Body of pancreas (tissue), 4 donors: ENCODE measurements around the gene CCL22. TPM values are rescaled to one million over a fixed set of nuclear protein-coding genes. Genes with fewer than 3 reads are reported as not detected.

Experiments used
- ATAC-seq: fragments of 150-250 bp; one replicate; pipeline ENCODE4 v1.9.1; 2016
- DNase-seq, 4 donors: peaks; one replicate each; pipeline ENCODE4 v3.0.0-alpha.2; 2019
- H3K27ac ChIP-seq, 4 donors: fragments of 200-600 bp; sonication (generic); 1 replicate in 3 of 4; 2 replicates in 1 of 4; pipeline versions ENCODE4 v1.5.1 to v1.6.1; 2016 to 2019; ENCODE audit warnings: mild to moderate bottlenecking in 1 of 4, mixed read lengths in 1 of 4, moderate library complexity in 1 of 4
- H3K27me3 ChIP-seq, 2 donors: fragments of 200-600 bp; sonication (generic); one replicate each; pipeline ENCODE4 v1.6.0; 2016; ENCODE audit warnings: mild to moderate bottlenecking in 1 of 2
- H3K36me3 ChIP-seq, 2 donors: fragments of 200-600 bp; sonication (generic); replicated peaks in 1 of 2; 2 replicates each; pipeline ENCODE4 v1.5.1; 2016; ENCODE audit warnings: low read depth in 2 of 2; ENCODE audit not compliant: insufficient read depth in 1 of 2
- H3K4me1 ChIP-seq: fragments of 200-600 bp; sonication (generic); one replicate; pipeline ENCODE4 v1.6.0; 2016
- H3K4me3 ChIP-seq, 2 donors: fragments of 200-600 bp; sonication (generic); 1 replicate in 1 of 2; 2 replicates in 1 of 2; pipeline ENCODE4 v1.5.1; 2016 to 2019
- H3K9me3 ChIP-seq, 3 donors: fragments of 200-600 bp; sonication (generic); 1 replicate in 2 of 3; 2 replicates in 1 of 3; pipeline ENCODE4 v1.5.1; 2016
- POLR2A ChIP-seq, 3 donors: fragments of 450-650 bp; IDR thresholded peaks; one replicate each; pipeline ENCODE4 v1.6.1; 2016; ENCODE audit warnings: antibody characterized with exemption in 3 of 3, mild to moderate bottlenecking in 2 of 3
- WGBS, 2 donors: methylation state at CpG; one replicate each; pipeline ENCODE4 v1.1.5; 2017; 5-methylcytosine and 5-hydroxymethylcytosine counted together
- intact Hi-C: fragments of 100-400 bp; cut with DNase I; formaldehyde crosslinking; loops from one replicate; pipeline ENCODE4 v1.15.1; 2023
- total RNA-seq, 2 donors: library from RNA; depleted of rRNA; stranded (reverse); fragments of >200 nt; gene quantifications; one replicate each; pipeline ENCODE4 v1.1.0, GENCODE V29; 2016
- TF ChIP-seq, protein P1 (sequence below), 7 experiments: fragments of 450-650 bp in 4 of 7; fragments of 200-600 bp in 3 of 7; sonication (generic) in 3 of 7; IDR thresholded peaks; one replicate each; pipeline ENCODE4 v1.5.1; 2016 to 2019; ENCODE audit warnings: antibody characterized with exemption in 7 of 7

Gene CCL22
- total RNA-seq, 2 donors from 2014 or later: not detected

DNA sequence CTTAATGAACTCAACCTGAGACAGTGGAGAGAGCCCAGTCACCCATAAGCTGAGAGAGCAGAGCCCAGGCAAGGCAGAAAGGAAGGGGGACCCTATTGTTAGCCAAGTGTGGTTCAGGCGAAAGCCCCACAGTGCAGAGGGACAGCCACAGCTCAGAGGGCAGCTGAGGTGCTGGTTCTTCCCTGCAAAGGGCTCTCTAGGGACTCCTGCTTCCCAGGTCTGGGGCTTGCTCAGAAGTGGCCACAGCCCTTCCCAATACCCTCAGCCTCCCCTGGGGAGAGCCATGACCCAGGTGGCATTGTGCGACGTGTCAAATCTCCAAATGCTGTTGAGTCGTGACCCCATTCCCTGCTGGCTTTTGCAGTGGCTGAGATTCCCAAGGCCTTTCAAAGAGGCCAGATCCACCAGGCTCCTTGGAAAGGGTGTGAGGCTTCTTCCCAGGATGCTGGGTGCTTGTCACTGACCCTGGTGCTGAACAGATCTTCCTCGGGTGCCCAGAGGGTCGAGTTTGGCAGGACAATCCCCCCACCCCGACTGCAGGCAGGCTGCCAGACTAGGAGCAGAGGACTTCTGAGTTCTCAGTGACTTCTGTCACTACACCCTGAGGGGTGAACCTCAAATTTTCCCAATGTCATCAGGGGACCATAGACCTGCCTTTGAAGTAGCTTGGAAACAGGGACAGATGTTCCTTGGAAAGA is 43.5 kb downstream of the CCL22 start:
- Histone ChIP-seq H3K36me3 (no peaks in the 10 kb centered on the region), H3K4me3 (no peak overlapping the region), H3K27ac (no peak overlapping the region), H3K9me3 (no peaks in the 10 kb centered on the region), H3K4me1 (no peaks in the 10 kb centered on the region), H3K27me3 (no peaks in the 10 kb centered on the region)
- DNase-seq (no peak), ATAC-seq (no peak)
- intact Hi-C loops: no loop called here
- 41 to 58% methylated on average over 5 to 7 of the region's 7 CpGs for WGBS, 2 donors
- TF ChIP-seq, protein P1, sequence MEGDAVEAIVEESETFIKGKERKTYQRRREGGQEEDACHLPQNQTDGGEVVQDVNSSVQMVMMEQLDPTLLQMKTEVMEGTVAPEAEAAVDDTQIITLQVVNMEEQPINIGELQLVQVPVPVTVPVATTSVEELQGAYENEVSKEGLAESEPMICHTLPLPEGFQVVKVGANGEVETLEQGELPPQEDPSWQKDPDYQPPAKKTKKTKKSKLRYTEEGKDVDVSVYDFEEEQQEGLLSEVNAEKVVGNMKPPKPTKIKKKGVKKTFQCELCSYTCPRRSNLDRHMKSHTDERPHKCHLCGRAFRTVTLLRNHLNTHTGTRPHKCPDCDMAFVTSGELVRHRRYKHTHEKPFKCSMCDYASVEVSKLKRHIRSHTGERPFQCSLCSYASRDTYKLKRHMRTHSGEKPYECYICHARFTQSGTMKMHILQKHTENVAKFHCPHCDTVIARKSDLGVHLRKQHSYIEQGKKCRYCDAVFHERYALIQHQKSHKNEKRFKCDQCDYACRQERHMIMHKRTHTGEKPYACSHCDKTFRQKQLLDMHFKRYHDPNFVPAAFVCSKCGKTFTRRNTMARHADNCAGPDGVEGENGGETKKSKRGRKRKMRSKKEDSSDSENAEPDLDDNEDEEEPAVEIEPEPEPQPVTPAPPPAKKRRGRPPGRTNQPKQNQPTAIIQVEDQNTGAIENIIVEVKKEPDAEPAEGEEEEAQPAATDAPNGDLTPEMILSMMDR (IDR thresholded peaks at IDR 0.05): no peak
- no peak for TF ChIP-seq POLR2A (IDR thresholded peaks at IDR 0.05)

DNA sequence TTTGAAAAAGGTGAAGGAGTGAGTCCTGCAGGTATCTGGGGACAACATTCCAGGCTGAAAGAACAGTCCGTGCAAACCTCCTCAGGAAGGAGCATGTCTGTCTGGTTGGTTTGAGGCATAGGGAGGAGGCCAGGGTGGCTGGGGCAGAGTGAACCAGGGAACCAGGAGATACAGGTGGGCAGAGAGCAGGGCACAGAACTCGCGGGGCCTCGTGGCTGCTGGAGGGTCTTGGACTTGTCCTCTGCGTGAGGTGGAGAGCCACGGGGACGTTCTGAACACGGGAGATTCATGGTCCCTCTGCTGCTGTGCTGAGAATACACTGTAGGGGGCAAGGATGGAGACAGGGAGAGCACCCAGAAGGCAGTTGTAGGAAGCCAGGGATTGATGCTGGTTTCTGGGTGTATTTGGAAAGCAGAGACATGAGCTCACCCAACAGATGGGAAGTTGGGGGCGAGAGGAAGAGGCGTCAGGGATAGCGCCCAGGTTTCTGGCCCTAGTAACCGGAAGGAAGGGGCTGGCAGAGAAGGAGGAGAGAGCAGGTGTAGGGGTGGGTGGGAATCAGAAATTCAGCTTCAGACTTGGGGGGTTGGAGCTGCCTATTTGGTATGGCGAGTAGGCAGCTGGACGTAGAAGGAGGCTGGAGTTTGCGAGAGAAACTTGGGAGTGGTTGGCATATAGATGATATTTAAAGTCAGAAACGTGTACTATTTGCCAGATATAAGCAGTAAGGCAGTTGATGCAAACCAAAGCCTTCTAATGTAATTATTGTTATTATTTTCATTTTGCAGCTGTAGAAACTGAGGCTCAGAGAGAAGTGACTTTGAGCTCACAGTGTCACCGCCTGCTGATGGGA is 45.6 kb downstream of the CCL22 start, which contains the start of gene CCL17:
Gene CCL17, plus strand, starts transcription at position 803 of the 853 bp plus-strand sequence. CDS start 9,166 bp downstream, outside the sequence.
- intact Hi-C loops: no loop called here
- no peaks in the 10 kb centered on the region for H3K36me3 ChIP-seq
- H3K4me1 ChIP-seq: no peaks in the 10 kb centered on the region
- TF ChIP-seq, protein P1 (IDR thresholded peaks at IDR 0.05): no peak
- no peak for TF ChIP-seq POLR2A (IDR thresholded peaks at IDR 0.05)
- no peak within 1 kb of the TSS for H3K4me3 ChIP-seq
- DNase-seq (no peak), ATAC-seq (no peak)
- H3K27ac ChIP-seq: no peak within 1 kb of the TSS
- H3K9me3 ChIP-seq: no peaks in the 10 kb centered on the region
- no peaks in the 10 kb centered on the region for H3K27me3 ChIP-seq
- WGBS, 2 donors: 63 to 70% methylated on average over 14 to 17 of the region's 17 CpGs

DNA sequence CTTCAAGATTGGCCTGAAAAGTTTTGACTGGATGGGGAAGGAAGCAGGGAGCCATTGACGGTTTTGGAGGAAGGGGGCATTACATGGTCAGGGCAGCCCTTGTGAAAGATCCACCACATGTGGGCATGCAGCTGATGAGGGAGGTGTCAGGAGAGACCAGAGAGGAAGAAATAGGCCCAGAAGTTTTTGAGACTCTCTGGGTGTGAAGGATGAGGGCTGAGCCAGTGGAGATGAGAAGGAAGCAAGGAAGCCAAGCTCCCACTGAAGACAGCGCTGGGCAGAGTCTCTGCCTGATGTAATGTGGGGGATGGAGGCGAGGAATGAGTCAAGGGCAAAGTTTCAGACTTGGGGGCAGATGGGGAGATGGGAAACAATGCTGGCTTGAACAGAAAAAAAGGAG is 46.5 kb downstream of the CCL22 start:
- no peaks in the 10 kb centered on the region for H3K27me3 ChIP-seq
- ATAC-seq: no peak
- no peak for DNase-seq
- H3K9me3 ChIP-seq: no peaks in the 10 kb centered on the region
- TF ChIP-seq POLR2A (IDR thresholded peaks at IDR 0.05): no peak
- H3K27ac ChIP-seq: no peak overlapping the region
- intact Hi-C loops: no loop called here
- H3K4me3 ChIP-seq: no peak overlapping the region
- H3K36me3 ChIP-seq: no peaks in the 10 kb centered on the region
- WGBS, 2 donors: 71 to 74% methylated on average over 3 of the region's 3 CpGs
- H3K4me1 ChIP-seq: no peaks in the 10 kb centered on the region

DNA sequence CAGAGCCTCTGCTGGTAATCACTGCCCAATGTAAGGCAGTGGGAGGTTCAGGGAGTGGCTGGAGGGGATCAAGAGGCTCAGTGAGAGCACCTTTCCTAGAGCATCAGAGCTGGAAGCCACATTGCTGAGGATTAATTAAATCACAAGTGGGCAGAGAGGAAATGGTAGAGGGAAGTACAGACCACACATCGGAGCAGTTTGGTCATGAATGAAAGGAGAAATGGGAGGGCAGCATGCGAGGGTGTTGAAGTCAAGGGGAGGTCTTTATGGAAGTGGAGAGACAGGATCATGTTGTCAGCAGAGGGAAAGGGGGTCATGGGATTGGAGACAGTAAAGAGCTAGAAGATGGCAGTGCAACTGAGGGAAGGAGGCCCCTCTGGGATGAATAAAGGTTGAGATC is 48.3 kb downstream of the CCL22 start:
- no peaks in the 10 kb centered on the region for H3K27me3 ChIP-seq
- WGBS, 2 donors: 63 to 72% methylated on average over 2 of the region's 2 CpGs
- TF ChIP-seq, protein P1 (IDR thresholded peaks at IDR 0.05): no peak
- TF ChIP-seq POLR2A (IDR thresholded peaks at IDR 0.05): no peak
- no peak overlapping the region for H3K27ac ChIP-seq
- no peaks in the 10 kb centered on the region for H3K9me3 ChIP-seq
- no peaks in the 10 kb centered on the region for H3K36me3 ChIP-seq
- intact Hi-C loops: no loop called here
- H3K4me1 ChIP-seq: no peaks in the 10 kb centered on the region
- DNase-seq (no peak), ATAC-seq (no peak)
- H3K4me3 ChIP-seq: no peak overlapping the region

DNA sequence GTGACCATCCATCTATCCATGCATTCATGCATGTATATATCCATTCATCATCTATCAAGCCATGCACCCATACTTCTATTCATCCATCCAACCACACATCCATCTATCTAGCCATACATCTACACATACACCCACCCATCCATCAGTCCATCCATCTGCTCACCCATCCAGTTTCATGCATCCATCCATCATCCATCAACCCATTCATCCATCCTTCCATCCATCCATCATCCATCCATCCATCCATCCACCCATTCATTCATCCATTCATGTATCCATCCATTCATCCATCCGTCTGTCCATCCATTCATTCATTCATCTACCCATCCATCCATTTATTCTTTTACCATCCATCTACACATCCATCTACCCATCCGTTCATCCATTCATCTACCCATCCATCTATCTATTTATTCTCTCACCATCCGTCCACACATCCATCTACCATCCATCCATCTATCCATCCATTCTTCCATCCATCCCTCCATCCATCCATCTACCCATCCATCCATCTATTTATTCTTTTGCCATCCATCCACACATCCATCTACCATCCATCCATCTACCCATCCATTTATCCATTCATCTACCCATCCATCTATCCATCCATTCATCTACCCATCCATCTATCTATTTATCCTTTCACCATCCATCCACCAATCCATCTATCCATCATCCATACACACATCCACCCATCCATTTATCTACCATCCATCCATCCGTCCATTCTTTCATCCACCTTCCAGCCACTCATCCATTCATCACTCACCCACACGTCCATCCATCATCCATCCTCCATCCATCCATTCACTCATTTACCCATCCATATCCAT is 49.2 kb downstream of the CCL22 start:
- ATAC-seq (no peak), DNase-seq (no peak)
- H3K27me3 ChIP-seq: no peaks in the 10 kb centered on the region
- no peaks in the 10 kb centered on the region for H3K9me3 ChIP-seq
- no peaks in the 10 kb centered on the region for H3K36me3 ChIP-seq
- WGBS, 2 donors: 67 to 79% methylated on average over 5 of the region's 5 CpGs
- TF ChIP-seq POLR2A (IDR thresholded peaks at IDR 0.05): no peak
- TF ChIP-seq, protein P1 (IDR thresholded peaks at IDR 0.05): no peak
- H3K27ac ChIP-seq: no peak overlapping the region
- intact Hi-C loops: no loop called here
- no peaks in the 10 kb centered on the region for H3K4me1 ChIP-seq
- H3K4me3 ChIP-seq: no peak overlapping the region
